HL-60 (cell line): Measurements from ENCODE around the gene KYAT1.

Experiments used
- GABPA ChIP-seq: IDR thresholded peaks from 2 replicates; pipeline ENCODE4 v1.6.1; 2012; ENCODE audit warnings: low read depth
- POLR2AphosphoS5 ChIP-seq: IDR thresholded peaks from 2 replicates; pipeline ENCODE4 v1.6.1; 2012; ENCODE audit warnings: low read depth
- SPI1 ChIP-seq: IDR thresholded peaks from 2 replicates; pipeline ENCODE4 v1.6.1; 2012; ENCODE audit warnings: low read depth, mild to moderate bottlenecking, borderline replicate concordance
- TF ChIP-seq, protein P1 (sequence below): IDR thresholded peaks from one replicate; pipeline ENCODE4 v1.5.1; 2011; ENCODE audit warnings: low read length, control low read depth, inconsistent platforms; ENCODE audit not compliant: insufficient read depth
- TF ChIP-seq, protein P2 (sequence below): IDR thresholded peaks from 2 replicates; pipeline ENCODE4 v1.6.1; 2012; ENCODE audit warnings: low read depth; ENCODE audit not compliant: insufficient replicate concordance

DNA sequence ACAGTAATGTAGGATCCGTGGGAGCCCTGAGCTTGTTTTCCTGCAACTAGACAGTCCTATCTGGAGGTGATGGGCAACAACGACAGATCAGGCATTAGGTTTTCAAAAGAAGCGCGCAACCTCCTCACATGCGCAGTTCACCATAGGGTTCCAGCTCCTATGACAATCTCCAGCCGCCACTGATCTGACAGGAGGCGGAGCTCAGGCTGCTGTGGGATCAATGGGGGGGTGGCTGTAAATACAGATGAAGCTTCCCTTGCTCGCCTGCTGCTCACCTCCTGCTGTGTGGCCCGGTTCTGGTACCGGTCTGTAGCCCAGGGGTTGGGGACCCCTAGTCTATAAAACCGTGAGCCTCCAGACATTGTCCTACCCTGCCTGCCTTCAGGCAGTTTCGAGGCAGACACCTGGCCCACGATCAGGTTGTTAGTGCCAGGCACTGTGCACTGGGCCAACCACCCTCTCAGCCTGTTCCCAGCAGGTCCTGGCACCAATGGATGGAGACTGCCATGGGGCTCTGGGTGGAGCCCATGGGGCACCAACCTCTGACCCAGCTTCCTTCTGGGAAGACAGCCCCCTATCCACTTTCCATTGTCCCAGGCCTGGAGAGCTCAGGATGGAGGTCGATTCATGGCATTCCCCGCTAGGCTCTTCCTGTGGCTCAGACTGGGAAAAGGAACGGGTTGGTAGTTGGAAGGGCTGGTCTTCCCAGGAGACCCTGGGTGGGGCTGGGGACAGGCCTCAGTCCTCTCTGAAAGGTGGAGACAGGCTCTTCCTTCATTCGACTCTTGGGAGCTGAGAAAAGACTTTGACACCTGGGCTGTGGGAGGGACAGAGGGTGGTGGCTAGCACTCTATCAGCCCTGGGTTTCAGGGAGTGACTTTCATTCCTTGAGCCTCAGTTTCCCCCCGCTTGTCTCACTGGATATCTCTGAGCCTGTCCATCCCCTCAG lies 61.8 kb downstream of the KYAT1 start:
- TF ChIP-seq, protein P1, sequence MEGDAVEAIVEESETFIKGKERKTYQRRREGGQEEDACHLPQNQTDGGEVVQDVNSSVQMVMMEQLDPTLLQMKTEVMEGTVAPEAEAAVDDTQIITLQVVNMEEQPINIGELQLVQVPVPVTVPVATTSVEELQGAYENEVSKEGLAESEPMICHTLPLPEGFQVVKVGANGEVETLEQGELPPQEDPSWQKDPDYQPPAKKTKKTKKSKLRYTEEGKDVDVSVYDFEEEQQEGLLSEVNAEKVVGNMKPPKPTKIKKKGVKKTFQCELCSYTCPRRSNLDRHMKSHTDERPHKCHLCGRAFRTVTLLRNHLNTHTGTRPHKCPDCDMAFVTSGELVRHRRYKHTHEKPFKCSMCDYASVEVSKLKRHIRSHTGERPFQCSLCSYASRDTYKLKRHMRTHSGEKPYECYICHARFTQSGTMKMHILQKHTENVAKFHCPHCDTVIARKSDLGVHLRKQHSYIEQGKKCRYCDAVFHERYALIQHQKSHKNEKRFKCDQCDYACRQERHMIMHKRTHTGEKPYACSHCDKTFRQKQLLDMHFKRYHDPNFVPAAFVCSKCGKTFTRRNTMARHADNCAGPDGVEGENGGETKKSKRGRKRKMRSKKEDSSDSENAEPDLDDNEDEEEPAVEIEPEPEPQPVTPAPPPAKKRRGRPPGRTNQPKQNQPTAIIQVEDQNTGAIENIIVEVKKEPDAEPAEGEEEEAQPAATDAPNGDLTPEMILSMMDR: no peak
- TF ChIP-seq, protein P2, sequence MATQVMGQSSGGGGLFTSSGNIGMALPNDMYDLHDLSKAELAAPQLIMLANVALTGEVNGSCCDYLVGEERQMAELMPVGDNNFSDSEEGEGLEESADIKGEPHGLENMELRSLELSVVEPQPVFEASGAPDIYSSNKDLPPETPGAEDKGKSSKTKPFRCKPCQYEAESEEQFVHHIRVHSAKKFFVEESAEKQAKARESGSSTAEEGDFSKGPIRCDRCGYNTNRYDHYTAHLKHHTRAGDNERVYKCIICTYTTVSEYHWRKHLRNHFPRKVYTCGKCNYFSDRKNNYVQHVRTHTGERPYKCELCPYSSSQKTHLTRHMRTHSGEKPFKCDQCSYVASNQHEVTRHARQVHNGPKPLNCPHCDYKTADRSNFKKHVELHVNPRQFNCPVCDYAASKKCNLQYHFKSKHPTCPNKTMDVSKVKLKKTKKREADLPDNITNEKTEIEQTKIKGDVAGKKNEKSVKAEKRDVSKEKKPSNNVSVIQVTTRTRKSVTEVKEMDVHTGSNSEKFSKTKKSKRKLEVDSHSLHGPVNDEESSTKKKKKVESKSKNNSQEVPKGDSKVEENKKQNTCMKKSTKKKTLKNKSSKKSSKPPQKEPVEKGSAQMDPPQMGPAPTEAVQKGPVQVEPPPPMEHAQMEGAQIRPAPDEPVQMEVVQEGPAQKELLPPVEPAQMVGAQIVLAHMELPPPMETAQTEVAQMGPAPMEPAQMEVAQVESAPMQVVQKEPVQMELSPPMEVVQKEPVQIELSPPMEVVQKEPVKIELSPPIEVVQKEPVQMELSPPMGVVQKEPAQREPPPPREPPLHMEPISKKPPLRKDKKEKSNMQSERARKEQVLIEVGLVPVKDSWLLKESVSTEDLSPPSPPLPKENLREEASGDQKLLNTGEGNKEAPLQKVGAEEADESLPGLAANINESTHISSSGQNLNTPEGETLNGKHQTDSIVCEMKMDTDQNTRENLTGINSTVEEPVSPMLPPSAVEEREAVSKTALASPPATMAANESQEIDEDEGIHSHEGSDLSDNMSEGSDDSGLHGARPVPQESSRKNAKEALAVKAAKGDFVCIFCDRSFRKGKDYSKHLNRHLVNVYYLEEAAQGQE: no peak
- TF ChIP-seq POLR2AphosphoS5: no peak
- TF ChIP-seq GABPA: no peak
- TF ChIP-seq SPI1: no peak
